Vagina (tissue), 2 donors: Measurements from ENCODE around the gene ATG3. TPM values are rescaled to one million over a fixed set of nuclear protein-coding genes. Genes with fewer than 3 reads are reported as not detected.
"Not testable (repeated sequence)": the region's sequence is repeated elsewhere in the genome, so short reads cannot be mapped to it uniquely, and the experiment has no call there.

Experiments used
- DNase-seq, 2 donors: peaks; one replicate each; pipeline ENCODE4 v3.0.0-alpha.2; 2017; ENCODE audit errors: extremely low spot score in 2 of 2
- H3K27ac ChIP-seq: fragments of 200-600 bp; sonication (generic); one replicate; pipeline ENCODE4 v1.5.1; 2019
- H3K27me3 ChIP-seq: fragments of 200-600 bp; sonication (generic); one replicate; pipeline ENCODE4 v1.5.1; 2019
- H3K36me3 ChIP-seq, 2 donors: fragments of 200-600 bp; sonication (generic); one replicate each; pipeline ENCODE4 v1.5.1; 2017 to 2019
- H3K4me1 ChIP-seq: fragments of 200-600 bp; sonication (generic); one replicate; pipeline ENCODE4 v1.5.1; 2019
- H3K4me3 ChIP-seq, 2 donors: fragments of 200-600 bp; sonication (generic); 1 replicate in 1 of 2; 2 replicates in 1 of 2; pipeline ENCODE4 v1.5.1; 2016 to 2019
- H3K9me3 ChIP-seq: fragments of 200-600 bp; sonication (generic); one replicate; pipeline ENCODE4 v1.5.1; 2019
- POLR2A ChIP-seq, 2 donors: fragments of 450-650 bp; IDR thresholded peaks; one replicate each; pipeline ENCODE4 v1.6.1; 2017; ENCODE audit warnings: antibody characterized with exemption in 2 of 2, mild to moderate bottlenecking in 2 of 2, moderate library complexity in 2 of 2
- POLR2AphosphoS5 ChIP-seq, 2 donors: sonication (generic); formaldehyde crosslinking; IDR thresholded peaks; one replicate each; pipeline ENCODE4 v1.9.0; 2017; ENCODE audit warnings: antibody characterized with exemption in 2 of 2, mild to moderate bottlenecking in 2 of 2, low read depth in 1 of 2; ENCODE audit not compliant: insufficient read depth in 1 of 2
- intact Hi-C: fragments of 100-400 bp; cut with DNase I; formaldehyde crosslinking; loops from one replicate; pipeline ENCODE4 v1.15.1; 2023
- total RNA-seq: library from RNA; depleted of rRNA; stranded (reverse); fragments of >200 nt; gene quantifications from one replicate; pipeline ENCODE4 v1.2.3, GENCODE V29; 2016
- TF ChIP-seq, protein P1 (sequence below), 3 experiments: fragments of 450-650 bp in 2 of 3; fragments of 200-600 bp in 1 of 3; sonication (generic) in 1 of 3; IDR thresholded peaks; one replicate each; pipeline ENCODE4 v1.5.1; 2017 to 2019; ENCODE audit warnings: antibody characterized with exemption in 3 of 3, mild to moderate bottlenecking in 2 of 3, moderate library complexity in 2 of 3

Gene ATG3
- total RNA-seq, 1 donor from 2014 or later = 56.5 TPM

DNA sequence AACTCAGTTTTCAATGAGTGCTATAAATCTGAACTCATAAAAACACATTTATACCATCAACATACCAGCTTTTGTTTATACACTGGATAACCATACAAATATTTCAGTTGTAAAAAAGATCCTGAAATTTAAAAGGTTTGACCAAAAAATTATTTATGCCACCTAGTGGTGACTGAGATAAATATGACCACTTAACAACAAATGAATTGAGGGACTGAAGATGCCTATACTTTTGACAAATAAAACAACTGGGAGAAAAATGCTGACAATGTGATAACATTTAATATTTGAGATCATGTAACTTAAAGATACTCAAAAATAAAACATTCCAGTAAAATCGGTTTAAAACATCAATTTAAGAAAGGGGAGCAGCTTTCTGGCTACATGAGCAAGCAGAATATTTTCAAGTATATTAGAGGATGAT, 30.4 kb downstream of the ATG3 start:
- no peaks in the 10 kb centered on the region for H3K4me1 ChIP-seq
- no peaks in the 10 kb centered on the region for H3K27me3 ChIP-seq
- intact Hi-C loops = no loop called here
- no peak for DNase-seq
- no peaks in the 10 kb centered on the region for H3K9me3 ChIP-seq
- H3K4me3 ChIP-seq = no peak overlapping the region
- TF ChIP-seq POLR2A (IDR thresholded peaks at IDR 0.05) (no peak), POLR2AphosphoS5 (IDR thresholded peaks at IDR 0.05; ENCODE audit: insufficient read depth in 1 of 2, low read depth in 1 of 2) (no peak)
- TF ChIP-seq, protein P1, sequence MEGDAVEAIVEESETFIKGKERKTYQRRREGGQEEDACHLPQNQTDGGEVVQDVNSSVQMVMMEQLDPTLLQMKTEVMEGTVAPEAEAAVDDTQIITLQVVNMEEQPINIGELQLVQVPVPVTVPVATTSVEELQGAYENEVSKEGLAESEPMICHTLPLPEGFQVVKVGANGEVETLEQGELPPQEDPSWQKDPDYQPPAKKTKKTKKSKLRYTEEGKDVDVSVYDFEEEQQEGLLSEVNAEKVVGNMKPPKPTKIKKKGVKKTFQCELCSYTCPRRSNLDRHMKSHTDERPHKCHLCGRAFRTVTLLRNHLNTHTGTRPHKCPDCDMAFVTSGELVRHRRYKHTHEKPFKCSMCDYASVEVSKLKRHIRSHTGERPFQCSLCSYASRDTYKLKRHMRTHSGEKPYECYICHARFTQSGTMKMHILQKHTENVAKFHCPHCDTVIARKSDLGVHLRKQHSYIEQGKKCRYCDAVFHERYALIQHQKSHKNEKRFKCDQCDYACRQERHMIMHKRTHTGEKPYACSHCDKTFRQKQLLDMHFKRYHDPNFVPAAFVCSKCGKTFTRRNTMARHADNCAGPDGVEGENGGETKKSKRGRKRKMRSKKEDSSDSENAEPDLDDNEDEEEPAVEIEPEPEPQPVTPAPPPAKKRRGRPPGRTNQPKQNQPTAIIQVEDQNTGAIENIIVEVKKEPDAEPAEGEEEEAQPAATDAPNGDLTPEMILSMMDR (IDR thresholded peaks at IDR 0.05) = peak in 2 of 3 experiments; percentile 38 to 47
- no peak overlapping the region for H3K27ac ChIP-seq
- peaks cover 0 to 35% of the 10 kb centered on the region in 2 donors for H3K36me3 ChIP-seq

DNA sequence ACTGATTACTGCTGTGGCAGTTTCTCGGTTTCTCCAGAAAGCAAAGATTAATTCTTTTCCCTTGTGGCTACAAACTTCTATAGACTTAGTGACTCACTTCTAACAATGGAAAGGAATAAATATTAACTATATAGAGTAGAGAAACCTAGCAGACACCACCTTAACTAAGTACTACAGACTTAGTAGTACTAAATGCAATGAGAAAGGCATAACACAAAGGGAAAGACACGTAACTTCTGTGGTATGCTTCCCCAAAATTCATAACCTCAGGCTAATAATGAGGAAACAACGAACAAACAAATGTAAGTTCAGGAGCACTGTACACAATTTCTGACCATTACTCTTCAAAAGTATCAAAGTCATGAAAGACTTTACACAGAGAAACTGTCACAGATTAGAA, 31.2 kb downstream of the ATG3 start:
- no peaks in the 10 kb centered on the region for H3K9me3 ChIP-seq
- no peak overlapping the region for H3K27ac ChIP-seq
- intact Hi-C loops = no loop called here
- no peaks in the 10 kb centered on the region for H3K4me1 ChIP-seq
- peaks cover 0 to 33% of the 10 kb centered on the region in 2 donors for H3K36me3 ChIP-seq
- no peaks in the 10 kb centered on the region for H3K27me3 ChIP-seq
- H3K4me3 ChIP-seq = no peak overlapping the region
- no peak for DNase-seq
- TF ChIP-seq, protein P1 (IDR thresholded peaks at IDR 0.05) = no peak
- no peak for TF ChIP-seq POLR2AphosphoS5 (IDR thresholded peaks at IDR 0.05; ENCODE audit: insufficient read depth in 1 of 2, low read depth in 1 of 2)

- H3K27me3 ChIP-seq, DNase-seq, H3K4me3 ChIP-seq, H3K9me3 ChIP-seq, H3K4me1 ChIP-seq, H3K27ac ChIP-seq: not testable (repeated sequence)
- H3K36me3 ChIP-seq = peaks cover 0 to 21% of the 10 kb centered on the region in 2 donors
- intact Hi-C loops = loop anchor here (5.0 to 10.0 kb wide), 2 partner anchors 62 to 189 kb away; partner anchors contain the start of gene CD200
Observed at GRCh38 chr3:112524127-112524526, 37.6 kb downstream of the ATG3 start.

- no peak for DNase-seq
- no peak overlapping the region for H3K27ac ChIP-seq
- no peaks in the 10 kb centered on the region for H3K36me3 ChIP-seq
- TF ChIP-seq POLR2A (IDR thresholded peaks at IDR 0.05) (no peak), POLR2AphosphoS5 (IDR thresholded peaks at IDR 0.05; ENCODE audit: insufficient read depth in 1 of 2, low read depth in 1 of 2) (no peak)
- TF ChIP-seq, protein P1 (IDR thresholded peaks at IDR 0.05) = peak; percentile 51 to 70 (median 66)
- no peaks in the 10 kb centered on the region for H3K4me1 ChIP-seq
- intact Hi-C loops = loop anchor here (5.0 to 10.0 kb wide), 3 partner anchors 57 to 225 kb away; partner anchors contain the start of genes CD200 and SLC9C1
- H3K27me3 ChIP-seq = no peaks in the 10 kb centered on the region
- H3K9me3 ChIP-seq = no peaks in the 10 kb centered on the region
- no peak overlapping the region for H3K4me3 ChIP-seq
Observed at GRCh38 chr3:112519424-112520001, 42.2 kb downstream of the ATG3 start.

GRCh38 chr3:112518970-112519369, 42.8 kb downstream of the ATG3 start:
- not testable (repeated sequence) for H3K9me3 ChIP-seq, H3K4me3 ChIP-seq, H3K4me1 ChIP-seq, H3K27me3 ChIP-seq, DNase-seq, H3K36me3 ChIP-seq, H3K27ac ChIP-seq
- intact Hi-C loops = loop anchor here (10.0 kb wide), 1 partner anchor 224 kb away; the partner anchor contains the start of gene SLC9C1

GRCh38 chr3:112514527-112515128, 47.1 kb downstream of the ATG3 start:
- TF ChIP-seq POLR2A (IDR thresholded peaks at IDR 0.05) (no peak), POLR2AphosphoS5 (IDR thresholded peaks at IDR 0.05; ENCODE audit: insufficient read depth in 1 of 2, low read depth in 1 of 2) (no peak)
- TF ChIP-seq, protein P1 (IDR thresholded peaks at IDR 0.05) = no peak
- intact Hi-C loops = loop anchor here (10.0 kb wide), 1 partner anchor 220 kb away; the partner anchor contains the start of gene SLC9C1
- H3K36me3 ChIP-seq = no peaks in the 10 kb centered on the region
- no peaks in the 10 kb centered on the region for H3K4me1 ChIP-seq
- no peaks in the 10 kb centered on the region for H3K9me3 ChIP-seq
- H3K4me3 ChIP-seq = no peak overlapping the region
- no peak for DNase-seq
- H3K27ac ChIP-seq = no peak overlapping the region
- H3K27me3 ChIP-seq = no peaks in the 10 kb centered on the region
